Peyer's patch (tissue), 4 donors: ENCODE results near the gene TOMM34. TPM values are rescaled to one million over a fixed set of nuclear protein-coding genes. Genes with fewer than 3 reads are reported as not detected.

ENCODE experiments used
- DNase-seq, 3 donors: peaks; one replicate each; pipeline ENCODE4 v3.0.0-alpha.2; 2017 to 2019
- H3K27ac ChIP-seq, 4 donors: fragments of 200-600 bp; sonication (generic); one replicate each; pipeline ENCODE4 v1.5.1; 2016 to 2019
- H3K27me3 ChIP-seq, 2 donors: fragments of 200-600 bp; sonication (generic); one replicate each; pipeline ENCODE4 v1.5.1; 2019
- H3K36me3 ChIP-seq, 3 donors: fragments of 200-600 bp; sonication (generic); one replicate each; pipeline ENCODE4 v1.5.1; 2016 to 2019
- H3K4me1 ChIP-seq, 4 donors: fragments of 200-600 bp; sonication (generic); one replicate each; pipeline ENCODE4 v1.5.1; 2016 to 2019
- H3K4me3 ChIP-seq, 4 donors: fragments of 200-600 bp; sonication (generic); 1 replicate in 3 of 4; 2 replicates in 1 of 4; pipeline ENCODE4 v1.5.1; 2016 to 2019; ENCODE audit warnings: mild to moderate bottlenecking in 1 of 4
- H3K9me3 ChIP-seq, 4 donors: fragments of 200-600 bp; sonication (generic); one replicate each; pipeline ENCODE4 v1.5.1; 2016 to 2019; ENCODE audit warnings: mild to moderate bottlenecking in 1 of 4
- POLR2A ChIP-seq, 2 donors: fragments of 450-650 bp; IDR thresholded peaks; one replicate each; pipeline ENCODE4 v1.5.1; 2017; ENCODE audit warnings: antibody characterized with exemption in 2 of 2, mild to moderate bottlenecking in 2 of 2, moderate library complexity in 2 of 2
- total RNA-seq, 4 donors: library from RNA; depleted of rRNA; stranded (reverse); fragments of >200 nt; gene quantifications; one replicate each; pipeline ENCODE4 v1.1.0, GENCODE V29; 2016
- TF ChIP-seq, protein P1 (sequence below), 6 experiments: fragments of 450-650 bp in 4 of 6; fragments of 200-600 bp in 2 of 6; sonication (generic) in 1 of 6; IDR thresholded peaks; one replicate each; pipeline ENCODE4 v1.5.1; 2017 to 2019; ENCODE audit warnings: antibody characterized with exemption in 6 of 6, mild to moderate bottlenecking in 3 of 6, moderate library complexity in 1 of 6

Gene TOMM34
- total RNA-seq, 4 donors from 2014 or later, result 8.4 to 19.0 (median 12.2) TPM

DNA sequence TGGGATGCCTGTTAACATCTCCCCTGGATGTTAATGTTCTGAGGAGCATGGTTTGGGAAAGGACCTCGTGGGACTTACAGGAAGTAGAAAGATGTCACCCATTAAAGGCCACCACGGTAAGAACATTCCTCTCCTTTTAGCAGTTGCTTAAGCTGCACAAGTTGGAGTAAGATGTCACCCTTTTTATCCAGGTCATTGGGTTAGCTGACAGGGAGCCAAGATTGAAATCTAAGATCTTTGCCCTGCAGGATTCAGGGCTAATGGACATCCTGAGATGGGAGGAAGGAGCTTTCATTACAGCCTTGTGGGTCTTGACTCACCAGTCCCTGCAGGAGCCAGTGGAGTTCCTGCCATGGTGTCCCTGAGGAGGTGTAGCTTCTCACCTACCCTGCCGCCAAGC, 28.3 kb downstream of the TOMM34 start:
- H3K4me3 ChIP-seq, result no peak overlapping the region
- TF ChIP-seq, protein P1, sequence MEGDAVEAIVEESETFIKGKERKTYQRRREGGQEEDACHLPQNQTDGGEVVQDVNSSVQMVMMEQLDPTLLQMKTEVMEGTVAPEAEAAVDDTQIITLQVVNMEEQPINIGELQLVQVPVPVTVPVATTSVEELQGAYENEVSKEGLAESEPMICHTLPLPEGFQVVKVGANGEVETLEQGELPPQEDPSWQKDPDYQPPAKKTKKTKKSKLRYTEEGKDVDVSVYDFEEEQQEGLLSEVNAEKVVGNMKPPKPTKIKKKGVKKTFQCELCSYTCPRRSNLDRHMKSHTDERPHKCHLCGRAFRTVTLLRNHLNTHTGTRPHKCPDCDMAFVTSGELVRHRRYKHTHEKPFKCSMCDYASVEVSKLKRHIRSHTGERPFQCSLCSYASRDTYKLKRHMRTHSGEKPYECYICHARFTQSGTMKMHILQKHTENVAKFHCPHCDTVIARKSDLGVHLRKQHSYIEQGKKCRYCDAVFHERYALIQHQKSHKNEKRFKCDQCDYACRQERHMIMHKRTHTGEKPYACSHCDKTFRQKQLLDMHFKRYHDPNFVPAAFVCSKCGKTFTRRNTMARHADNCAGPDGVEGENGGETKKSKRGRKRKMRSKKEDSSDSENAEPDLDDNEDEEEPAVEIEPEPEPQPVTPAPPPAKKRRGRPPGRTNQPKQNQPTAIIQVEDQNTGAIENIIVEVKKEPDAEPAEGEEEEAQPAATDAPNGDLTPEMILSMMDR (IDR thresholded peaks at IDR 0.05), result no peak
- TF ChIP-seq POLR2A (IDR thresholded peaks at IDR 0.05), result no peak
- no peak for DNase-seq
- no peaks in the 10 kb centered on the region for H3K36me3 ChIP-seq
- H3K27ac ChIP-seq, result no peak overlapping the region
- no peaks in the 10 kb centered on the region for H3K4me1 ChIP-seq
- H3K9me3 ChIP-seq, result no peaks in the 10 kb centered on the region
- no peaks in the 10 kb centered on the region for H3K27me3 ChIP-seq

DNA sequence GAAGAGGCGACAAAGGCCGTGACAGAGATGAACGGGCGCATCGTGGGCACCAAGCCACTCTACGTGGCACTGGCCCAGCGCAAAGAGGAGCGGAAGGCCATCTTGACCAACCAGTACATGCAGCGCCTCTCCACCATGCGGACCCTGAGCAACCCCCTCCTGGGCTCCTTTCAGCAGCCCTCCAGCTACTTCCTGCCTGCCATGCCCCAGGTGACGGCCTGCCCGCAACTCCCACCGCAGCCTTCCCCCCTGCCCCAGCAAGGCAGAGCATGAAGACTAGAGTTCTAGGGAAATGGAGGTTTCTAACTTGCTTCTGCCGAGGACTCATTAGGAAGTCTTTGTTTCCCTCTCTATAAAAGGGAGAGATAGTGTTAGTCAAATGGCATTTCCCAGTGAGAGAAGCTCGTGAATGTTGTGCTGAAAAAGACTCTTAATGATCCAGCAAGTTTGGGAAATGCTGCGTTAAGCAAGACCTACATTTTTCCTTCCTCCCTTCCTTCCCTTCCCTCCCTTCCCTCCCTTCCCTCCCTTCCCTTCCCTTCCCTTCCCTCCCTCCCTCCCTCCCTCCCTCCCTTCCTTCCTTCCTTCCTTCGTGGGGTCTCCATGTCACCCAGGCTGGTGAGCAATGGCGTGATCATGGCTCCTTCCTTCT, 29.6 kb downstream of the TOMM34 start:
- no peak overlapping the region for H3K27ac ChIP-seq
- no peak for TF ChIP-seq POLR2A (IDR thresholded peaks at IDR 0.05)
- H3K27me3 ChIP-seq, result no peaks in the 10 kb centered on the region
- H3K9me3 ChIP-seq, result no peaks in the 10 kb centered on the region
- H3K36me3 ChIP-seq, result no peaks in the 10 kb centered on the region
- no peak overlapping the region for H3K4me3 ChIP-seq
- no peak for DNase-seq
- no peaks in the 10 kb centered on the region for H3K4me1 ChIP-seq

DNA sequence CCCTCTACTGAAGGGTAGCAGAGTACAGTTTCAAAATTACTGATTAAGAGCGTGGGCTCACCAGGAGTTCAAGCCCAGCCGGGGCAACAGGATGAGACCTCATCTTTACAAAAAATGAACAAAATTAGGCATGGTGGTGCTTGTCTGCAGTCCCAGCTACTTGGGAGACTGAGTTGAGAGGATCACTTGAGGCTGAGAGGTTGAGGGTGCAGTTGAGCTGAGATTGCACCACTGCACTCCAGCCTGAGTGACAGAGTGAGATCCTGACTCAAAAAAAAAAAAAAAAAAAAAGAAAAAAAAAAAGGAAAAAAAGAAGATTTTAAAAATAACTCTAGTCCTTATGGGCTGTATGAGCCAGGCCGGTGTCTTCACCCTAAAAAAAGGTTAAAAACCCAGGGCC, 31.6 kb downstream of the TOMM34 start:
- TF ChIP-seq, protein P1 (IDR thresholded peaks at IDR 0.05), result no peak
- no peak for TF ChIP-seq POLR2A (IDR thresholded peaks at IDR 0.05)
- no peak overlapping the region for H3K27ac ChIP-seq
- DNase-seq, result no peak

DNA sequence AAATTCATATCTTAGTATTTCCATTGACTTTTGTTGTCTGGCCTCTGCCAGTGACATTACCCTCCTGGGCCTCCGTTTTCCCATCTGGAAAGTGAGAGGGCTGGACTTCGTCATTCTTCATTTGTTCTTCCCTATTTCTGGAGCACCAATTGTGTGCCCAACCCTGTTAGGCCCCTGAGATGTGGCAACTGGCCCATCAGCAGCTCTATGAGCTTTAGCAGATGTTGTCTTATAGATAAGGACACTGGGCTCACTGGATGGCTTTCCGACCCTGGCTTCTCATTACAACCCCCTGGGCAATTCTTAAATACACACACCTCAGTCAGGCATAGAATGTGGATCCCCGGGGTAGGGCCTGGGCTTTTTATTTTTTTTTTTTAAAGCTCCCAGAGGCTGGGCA, 35.7 kb downstream of the TOMM34 start:
- no peaks in the 10 kb centered on the region for H3K36me3 ChIP-seq
- no peak for TF ChIP-seq POLR2A (IDR thresholded peaks at IDR 0.05)
- TF ChIP-seq, protein P1 (IDR thresholded peaks at IDR 0.05), result no peak

More for the DNA sequence above, 31.6 kb downstream of the TOMM34 start:
- Histone ChIP-seq H3K36me3 (no peaks in the 10 kb centered on the region), H3K9me3 (no peaks in the 10 kb centered on the region), H3K27me3 (no peaks in the 10 kb centered on the region), H3K4me1 (no peaks in the 10 kb centered on the region), H3K4me3 (no peak overlapping the region)

DNA sequence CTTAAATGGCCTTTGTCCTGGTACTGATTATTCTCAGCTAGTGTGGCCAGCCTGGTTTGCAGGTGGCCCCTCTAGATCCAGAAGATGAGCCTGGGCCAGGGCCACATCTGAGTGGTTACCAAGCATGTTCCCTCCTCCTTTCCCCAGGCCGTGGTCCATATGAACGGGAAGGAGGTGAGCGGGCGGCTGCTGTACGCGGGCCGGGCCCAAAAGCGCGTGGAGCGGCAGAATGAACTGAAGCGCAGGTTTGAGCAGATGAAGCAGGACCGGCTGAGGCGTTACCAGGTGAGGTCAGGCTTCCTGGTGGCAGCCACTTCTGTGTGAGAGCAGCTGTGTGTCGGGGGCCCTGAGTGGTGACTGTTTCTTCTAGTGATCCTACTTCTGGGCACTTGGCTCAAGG, 38.8 kb downstream of the TOMM34 start:
- H3K27ac ChIP-seq, result no peak overlapping the region
- H3K9me3 ChIP-seq, result no peaks in the 10 kb centered on the region
- no peaks in the 10 kb centered on the region for H3K4me1 ChIP-seq
- H3K36me3 ChIP-seq, result no peaks in the 10 kb centered on the region
- TF ChIP-seq POLR2A (IDR thresholded peaks at IDR 0.05), result no peak
- TF ChIP-seq, protein P1 (IDR thresholded peaks at IDR 0.05), result no peak
- no peaks in the 10 kb centered on the region for H3K27me3 ChIP-seq
- H3K4me3 ChIP-seq, result no peak overlapping the region
- DNase-seq, result no peak

More for the DNA sequence above, 35.7 kb downstream of the TOMM34 start:
- Histone ChIP-seq H3K9me3 (no peaks in the 10 kb centered on the region), H3K4me1 (no peaks in the 10 kb centered on the region), H3K4me3 (no peak overlapping the region), H3K27ac (no peak overlapping the region), H3K27me3 (no peaks in the 10 kb centered on the region)
- no peak for DNase-seq

DNA sequence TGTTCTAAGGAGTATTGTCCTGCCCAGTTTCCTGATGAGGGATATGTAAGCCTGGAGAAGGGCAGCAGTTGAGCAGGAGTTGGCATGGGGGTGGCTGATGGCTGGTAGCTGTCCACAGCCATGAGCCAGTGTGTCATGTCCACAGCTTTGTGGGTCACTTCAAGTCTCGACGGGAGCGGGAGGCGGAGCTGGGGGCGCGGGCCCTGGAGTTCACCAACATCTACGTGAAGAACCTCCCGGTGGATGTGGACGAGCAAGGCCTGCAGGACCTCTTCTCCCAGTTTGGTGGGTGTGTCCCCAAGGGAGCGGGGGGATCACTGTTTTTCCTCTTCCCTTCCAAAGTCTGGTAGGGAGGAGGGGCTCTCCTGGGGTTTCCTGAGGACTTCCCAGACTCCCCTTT, 41.4 kb downstream of the TOMM34 start:
- no peak overlapping the region for H3K4me3 ChIP-seq
- DNase-seq, result peak in 1 of 3 donors; percentile 41
- H3K9me3 ChIP-seq, result no peaks in the 10 kb centered on the region
- H3K4me1 ChIP-seq, result no peaks in the 10 kb centered on the region
- no peak for TF ChIP-seq POLR2A (IDR thresholded peaks at IDR 0.05)
- TF ChIP-seq, protein P1 (IDR thresholded peaks at IDR 0.05), result no peak
- no peaks in the 10 kb centered on the region for H3K36me3 ChIP-seq
- no peaks in the 10 kb centered on the region for H3K27me3 ChIP-seq
- H3K27ac ChIP-seq, result no peak overlapping the region
